ENCODE results near the gene GYG2. TPM values are rescaled to one million over a fixed set of nuclear protein-coding genes. Genes with fewer than 3 reads are reported as not detected.
A peak's percentile ranks its signal among the peaks of the same experiment; 100 is the strongest.
"Not testable (repeated sequence)": the region's sequence is repeated elsewhere in the genome, so short reads cannot be mapped to it uniquely, and the experiment has no call there.

GYG2 gene
- total RNA-seq, result 10 to 100 TPM in 1 of 3 donors, 1 to 10 TPM in 2; 3.5 to 15.6 (median 3.7) TPM
- long read RNA-seq, donor 1, partial matches to known transcripts, result 0 of 4 reads
- long read RNA-seq, donor 1, other reads (novel, unspliced or antisense), result 3 of 4 reads
- long read RNA-seq, donor 2, partial matches to known transcripts, result 0 of 1 reads
- long read RNA-seq, donor 2, other reads (novel, unspliced or antisense), result 1 of 1 reads

GRCh38 chrX:2828344-2828958 is at the start of gene GYG2:
Gene GYG2 (plus strand): TSS chrX:2828930. CDS start chrX:2830189, 1,259 bp downstream.
- ATAC-seq (peak; percentile 73), DNase-seq (peak; percentile 3 to 56 (median 43))
- Histone ChIP-seq H3K36me3 (ENCODE audit: low read depth) (no peaks in the 10 kb centered on the region), H3K4me3 (no peak within 1 kb of the TSS), H3K9me3 (no peaks in the 10 kb centered on the region), H3K4me1 (ENCODE audit: low read depth) (no peaks in the 10 kb centered on the region)
- intact Hi-C loops (cut with DNase I, micrococcal nuclease), result no loop called here
- TF ChIP-seq, protein P1, sequence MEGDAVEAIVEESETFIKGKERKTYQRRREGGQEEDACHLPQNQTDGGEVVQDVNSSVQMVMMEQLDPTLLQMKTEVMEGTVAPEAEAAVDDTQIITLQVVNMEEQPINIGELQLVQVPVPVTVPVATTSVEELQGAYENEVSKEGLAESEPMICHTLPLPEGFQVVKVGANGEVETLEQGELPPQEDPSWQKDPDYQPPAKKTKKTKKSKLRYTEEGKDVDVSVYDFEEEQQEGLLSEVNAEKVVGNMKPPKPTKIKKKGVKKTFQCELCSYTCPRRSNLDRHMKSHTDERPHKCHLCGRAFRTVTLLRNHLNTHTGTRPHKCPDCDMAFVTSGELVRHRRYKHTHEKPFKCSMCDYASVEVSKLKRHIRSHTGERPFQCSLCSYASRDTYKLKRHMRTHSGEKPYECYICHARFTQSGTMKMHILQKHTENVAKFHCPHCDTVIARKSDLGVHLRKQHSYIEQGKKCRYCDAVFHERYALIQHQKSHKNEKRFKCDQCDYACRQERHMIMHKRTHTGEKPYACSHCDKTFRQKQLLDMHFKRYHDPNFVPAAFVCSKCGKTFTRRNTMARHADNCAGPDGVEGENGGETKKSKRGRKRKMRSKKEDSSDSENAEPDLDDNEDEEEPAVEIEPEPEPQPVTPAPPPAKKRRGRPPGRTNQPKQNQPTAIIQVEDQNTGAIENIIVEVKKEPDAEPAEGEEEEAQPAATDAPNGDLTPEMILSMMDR (IDR thresholded peaks at IDR 0.05), result no peak

- DNase-seq (peak in 1 of 3 donors; percentile 14), ATAC-seq (peak; percentile 91)
- H3K9me3 ChIP-seq; H3K4me1 ChIP-seq (ENCODE audit: low read depth); intact Hi-C loops (cut with DNase I, micrococcal nuclease); H3K4me3 ChIP-seq; H3K36me3 ChIP-seq (ENCODE audit: low read depth): not testable (repeated sequence)
These were observed 48.1 kb upstream of the GYG2 start for GRCh38 chrX:2780472-2781225.

GRCh38 chrX:2781226-2781571 is 47.5 kb upstream of the GYG2 start:
- intact Hi-C loops (cut with DNase I, micrococcal nuclease), result no loop called here
- H3K4me1 ChIP-seq (ENCODE audit: low read depth), result no peaks in the 10 kb centered on the region

DNA sequence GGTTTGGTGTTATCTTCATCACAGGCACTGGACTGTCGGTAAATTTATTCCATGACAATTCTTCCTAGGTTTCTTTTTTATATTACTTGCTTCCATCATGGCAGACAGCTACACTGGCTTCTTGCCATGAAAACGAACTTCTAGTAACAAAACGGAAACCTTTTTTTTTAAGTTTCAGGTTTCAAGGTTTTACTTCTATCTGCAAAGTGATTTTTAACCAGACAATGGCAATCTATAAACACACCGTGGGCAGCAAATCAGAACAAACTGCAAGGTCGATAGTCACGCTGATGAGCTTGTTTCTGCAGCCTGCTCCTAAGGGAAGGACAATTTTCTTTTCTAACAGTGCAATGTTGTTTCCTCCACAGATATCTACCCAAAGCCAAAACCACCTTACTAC is 47.0 kb upstream of the GYG2 start:
- H3K4me3 ChIP-seq, result no peak overlapping the region
- no peak for DNase-seq
- no peaks in the 10 kb centered on the region for H3K9me3 ChIP-seq
- intact Hi-C loops (cut with DNase I, micrococcal nuclease), result no loop called here
- TF ChIP-seq, protein P1 (IDR thresholded peaks at IDR 0.05), result no peak
- H3K4me1 ChIP-seq (ENCODE audit: low read depth), result no peaks in the 10 kb centered on the region
- no peak for ATAC-seq
- no peaks in the 10 kb centered on the region for H3K36me3 ChIP-seq (ENCODE audit: low read depth)

More at GRCh38 chrX:2781226-2781571, 47.5 kb upstream of the GYG2 start:
- DNase-seq (peak in 1 of 3 donors; percentile 13), ATAC-seq (peak; percentile 56)
- Histone ChIP-seq H3K4me3 (no peak overlapping the region), H3K36me3 (ENCODE audit: low read depth) (no peaks in the 10 kb centered on the region), H3K9me3 (no peaks in the 10 kb centered on the region)
- TF ChIP-seq, protein P1 (IDR thresholded peaks at IDR 0.05), result no peak

GRCh38 chrX:2782171-2782570 is 46.6 kb upstream of the GYG2 start:
- no peaks in the 10 kb centered on the region for H3K4me1 ChIP-seq (ENCODE audit: low read depth)
- H3K36me3 ChIP-seq (ENCODE audit: low read depth), result no peaks in the 10 kb centered on the region
- ATAC-seq, result no peak
- no peak for DNase-seq
- TF ChIP-seq, protein P1 (IDR thresholded peaks at IDR 0.05), result no peak
- H3K9me3 ChIP-seq, result no peaks in the 10 kb centered on the region
- no peak overlapping the region for H3K4me3 ChIP-seq
- intact Hi-C loops (cut with DNase I, micrococcal nuclease), result no loop called here

DNA sequence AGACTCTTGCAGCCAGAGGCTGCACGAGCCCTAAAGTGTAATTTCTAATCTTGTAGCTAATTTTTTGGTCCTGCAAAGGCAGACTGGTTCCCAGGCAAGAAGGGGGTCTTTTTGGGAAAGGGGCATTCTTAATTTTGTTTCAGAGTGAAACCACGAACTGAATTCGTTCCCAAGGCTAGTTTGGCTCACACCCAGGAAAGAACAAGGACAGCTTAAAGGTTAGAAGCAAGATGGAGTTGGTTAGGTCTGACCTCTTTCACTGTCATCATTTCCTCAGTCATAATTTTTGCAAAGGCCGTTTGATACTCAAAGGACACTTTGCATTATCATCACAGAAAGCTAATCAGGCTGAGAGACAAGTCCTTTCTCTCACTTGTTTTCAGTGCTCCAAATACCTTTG is 46.0 kb upstream of the GYG2 start:
- intact Hi-C loops (cut with DNase I, micrococcal nuclease), result no loop called here
- ATAC-seq, result no peak
- TF ChIP-seq, protein P1 (IDR thresholded peaks at IDR 0.05), result no peak
- no peak for DNase-seq
- no peaks in the 10 kb centered on the region for H3K4me1 ChIP-seq (ENCODE audit: low read depth)
- no peaks in the 10 kb centered on the region for H3K36me3 ChIP-seq (ENCODE audit: low read depth)
- no peak overlapping the region for H3K4me3 ChIP-seq
- H3K9me3 ChIP-seq, result no peaks in the 10 kb centered on the region
